RCC 7860 (cell line): ENCODE data around the gene STXBP5L.
"Not testable (repeated sequence)": the region's sequence is repeated elsewhere in the genome, so short reads cannot be mapped to it uniquely, and the experiment has no call there.

Source experiments
- DNase-seq: peaks from one replicate; pipeline ENCODE4 v3.0.0-alpha.2; 2015; ENCODE audit warnings: low spot score
- FAIRE-seq: peaks from 2 replicates; lab custom pipeline; 2012; peaks lifted over from hg19 to GRCh38; lab: Jason Lieb, UNC

STXBP5L gene

DNA sequence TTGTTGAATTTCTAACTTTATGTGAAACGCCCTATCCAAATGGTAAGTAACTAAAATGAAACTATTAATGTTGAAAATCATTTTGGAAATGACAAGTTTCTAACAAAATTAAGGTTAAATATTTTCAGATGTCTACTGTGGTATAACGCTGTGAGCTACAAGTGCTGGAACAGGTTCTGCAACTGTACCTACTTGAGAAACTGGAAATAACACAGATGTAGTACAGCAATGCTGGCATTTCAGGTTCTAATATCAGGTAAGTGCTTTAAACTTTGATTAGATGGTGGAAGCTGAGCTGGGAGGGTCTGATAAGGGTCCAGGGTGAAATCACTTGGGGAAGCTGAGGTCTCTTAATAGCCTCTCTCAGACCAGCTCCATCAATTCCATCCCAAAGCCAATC is 315.1 kb downstream of the STXBP5L start:
- DNase-seq = no peak
- no peak for FAIRE-seq

DNA sequence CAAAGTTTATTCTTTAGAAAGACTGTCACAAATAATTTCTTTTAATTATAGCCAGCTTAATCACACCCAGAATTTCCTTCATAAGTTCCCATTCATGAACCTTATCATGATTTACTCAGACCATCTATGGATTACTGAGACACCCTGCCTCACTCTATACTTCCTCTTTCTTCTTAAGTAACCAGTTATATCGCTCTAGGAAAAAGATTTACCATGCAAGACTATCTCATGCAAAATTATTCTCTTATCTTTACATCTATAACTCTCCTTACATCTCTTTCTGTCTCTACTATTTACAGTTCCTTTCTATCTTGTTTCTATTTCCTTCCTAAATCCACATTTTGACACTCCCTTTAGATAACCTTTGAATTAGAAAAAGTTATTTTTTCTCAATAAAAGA is 321.0 kb downstream of the STXBP5L start:
- DNase-seq (no peak), FAIRE-seq (no peak)

DNA sequence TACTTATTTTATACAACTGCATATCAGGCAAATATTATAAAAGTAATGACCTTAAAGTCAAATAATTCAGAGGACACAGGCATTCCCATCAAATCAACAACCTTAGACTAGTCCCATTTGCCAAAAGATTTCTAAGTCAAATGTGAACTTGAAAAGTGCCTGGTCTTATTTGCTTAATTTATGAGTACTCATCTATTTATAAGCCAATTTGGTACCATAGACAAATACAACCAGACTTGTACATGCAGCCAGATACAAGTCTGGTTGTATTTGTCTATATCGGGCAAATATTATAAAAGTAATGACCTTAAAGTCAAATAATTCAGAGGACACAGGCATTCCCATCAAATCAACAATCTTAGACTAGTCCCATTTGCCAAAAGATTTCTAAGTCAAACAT is 322.2 kb downstream of the STXBP5L start:
- DNase-seq, FAIRE-seq: not testable (repeated sequence)

DNA sequence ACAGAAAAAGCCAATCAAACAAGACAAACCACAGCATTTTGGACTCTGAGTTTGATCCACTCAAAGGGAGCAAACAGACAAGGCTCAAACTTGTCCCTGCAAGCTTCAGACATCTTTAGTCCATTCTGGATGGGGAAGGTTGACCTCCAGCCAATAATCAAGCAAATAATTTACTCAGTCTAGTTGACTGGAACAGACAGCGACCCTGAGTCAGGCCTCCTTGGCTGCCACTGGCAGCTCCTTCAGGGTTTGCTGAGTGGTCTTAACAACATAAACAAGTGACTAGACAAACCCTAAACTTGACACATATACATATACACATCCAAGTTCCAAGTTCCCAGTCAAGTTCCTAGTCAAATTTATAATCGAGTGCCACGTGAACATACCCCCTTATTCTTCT is 323.9 kb downstream of the STXBP5L start:
- FAIRE-seq (no peak), DNase-seq (no peak)

DNA sequence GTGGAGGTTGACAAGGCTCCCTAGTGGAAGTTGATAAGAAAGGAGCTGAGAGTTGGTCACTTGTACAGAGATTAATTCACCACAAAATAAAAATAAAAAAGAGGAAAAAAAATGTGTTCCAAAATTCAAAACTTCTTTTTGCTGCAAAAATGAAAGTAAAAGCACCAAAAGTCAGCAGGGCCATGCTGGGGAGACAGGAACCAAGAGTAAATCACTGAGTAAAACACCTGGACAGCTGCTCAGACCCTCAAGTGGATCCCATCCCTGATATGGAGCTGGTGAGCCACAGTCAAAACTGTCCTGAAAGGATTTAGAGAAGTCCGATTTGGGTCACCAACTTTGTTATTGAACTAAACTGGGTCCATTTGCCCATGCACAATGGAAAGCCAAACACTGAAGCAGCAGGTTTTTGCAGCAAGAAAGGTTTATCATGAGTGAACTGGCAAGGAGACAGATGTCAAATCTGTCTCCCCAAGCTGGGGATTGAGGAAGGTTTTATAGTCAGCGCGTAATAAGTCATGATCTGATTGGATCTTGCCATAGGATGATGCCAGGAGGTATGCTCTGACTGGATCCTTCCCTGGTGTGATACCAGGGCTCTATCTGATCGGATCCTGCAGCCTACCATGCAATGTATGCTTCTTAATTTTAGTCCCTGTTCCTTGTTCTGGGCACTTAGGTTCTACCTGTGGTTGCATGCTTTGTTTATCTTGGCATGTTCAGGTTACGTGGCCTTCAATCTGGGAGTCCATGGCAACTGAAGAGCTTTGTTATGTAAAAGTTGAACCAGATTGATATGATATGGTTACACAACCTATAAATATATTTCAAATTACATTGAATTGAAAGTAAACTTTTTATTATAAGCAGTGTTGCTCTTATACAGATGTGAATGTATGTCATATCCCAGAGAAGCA is 324.6 kb downstream of the STXBP5L start:
- no peak for FAIRE-seq
- DNase-seq = no peak

DNA sequence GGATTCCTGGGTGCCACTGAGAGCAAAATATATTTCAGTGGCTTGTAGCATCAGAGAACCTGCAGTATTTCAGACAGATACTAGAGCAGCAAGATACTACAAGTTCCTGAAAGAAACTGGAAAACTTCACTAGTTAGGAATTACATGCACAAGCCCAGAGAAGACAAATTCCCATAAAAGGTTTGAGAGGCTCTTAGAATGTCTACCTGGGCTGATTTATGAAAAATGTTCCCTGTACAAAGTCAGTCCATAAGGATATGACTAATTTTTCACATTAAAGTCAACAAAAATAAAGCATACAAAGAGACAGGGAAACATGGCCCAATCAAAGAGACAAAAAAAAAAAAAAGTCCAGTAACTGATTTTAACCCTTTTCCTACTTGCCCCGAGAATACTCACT is 335.2 kb downstream of the STXBP5L start:
- FAIRE-seq (no peak), DNase-seq (no peak)

DNA sequence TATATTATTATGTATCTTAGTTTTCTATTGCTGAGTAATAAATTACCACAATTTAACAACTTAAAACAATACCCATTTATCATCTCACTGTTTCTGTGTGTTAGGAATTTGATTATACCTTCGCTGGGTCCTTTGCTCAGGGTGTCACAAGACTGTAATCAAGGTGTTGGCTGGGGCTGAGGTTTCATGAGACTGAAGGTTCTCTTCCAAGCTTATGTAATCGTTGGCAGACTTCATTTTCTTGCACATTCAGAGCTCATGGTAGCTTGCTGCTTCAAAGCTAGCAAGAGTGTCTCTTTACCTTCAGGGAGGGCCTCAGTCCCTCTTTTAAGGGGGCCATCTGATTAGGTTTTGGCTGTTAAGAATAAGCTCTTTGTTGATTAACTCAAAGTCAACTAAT is 344.7 kb downstream of the STXBP5L start:
- no peak for FAIRE-seq
- DNase-seq = no peak

DNA sequence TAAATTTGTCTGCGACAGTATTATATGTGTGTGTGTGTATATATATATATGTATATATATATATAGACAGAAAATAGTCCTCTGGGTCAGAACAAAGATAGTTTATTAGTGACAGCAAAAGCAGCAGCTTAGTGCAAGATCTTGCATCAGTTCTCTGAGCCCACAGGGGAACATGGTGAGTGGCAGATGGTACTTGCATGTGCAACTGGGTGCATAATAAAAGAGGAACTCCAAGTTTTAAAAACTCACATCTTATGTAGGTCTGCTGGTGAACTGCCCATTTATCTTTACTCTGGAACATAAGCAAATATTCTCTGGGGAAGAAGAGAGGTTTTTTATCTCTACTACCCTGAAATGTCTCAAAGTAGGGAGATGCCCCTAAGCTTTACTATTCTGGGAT is 361.4 kb downstream of the STXBP5L start:
- DNase-seq = no peak
- FAIRE-seq = no peak

DNA sequence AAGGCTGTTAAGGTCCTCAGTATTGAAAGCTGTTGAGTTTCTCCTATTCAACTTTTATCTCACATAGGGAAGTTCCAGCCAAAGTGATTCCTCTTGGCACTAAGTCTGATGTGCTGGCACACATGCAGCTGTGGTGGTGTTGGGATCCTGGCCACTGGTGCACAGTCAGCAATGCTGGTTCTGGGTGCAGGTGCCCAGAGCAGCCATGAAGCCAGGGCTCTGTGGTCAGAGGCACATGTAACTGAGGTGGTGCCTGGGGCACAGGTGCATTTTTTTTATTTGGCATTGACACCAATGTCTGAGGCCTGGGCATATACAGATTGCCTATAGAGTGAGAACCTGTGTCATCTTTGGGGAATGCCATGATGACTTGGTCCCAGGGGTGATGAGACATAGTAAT is 366.4 kb downstream of the STXBP5L start:
- FAIRE-seq (no peak), DNase-seq (no peak)

DNA sequence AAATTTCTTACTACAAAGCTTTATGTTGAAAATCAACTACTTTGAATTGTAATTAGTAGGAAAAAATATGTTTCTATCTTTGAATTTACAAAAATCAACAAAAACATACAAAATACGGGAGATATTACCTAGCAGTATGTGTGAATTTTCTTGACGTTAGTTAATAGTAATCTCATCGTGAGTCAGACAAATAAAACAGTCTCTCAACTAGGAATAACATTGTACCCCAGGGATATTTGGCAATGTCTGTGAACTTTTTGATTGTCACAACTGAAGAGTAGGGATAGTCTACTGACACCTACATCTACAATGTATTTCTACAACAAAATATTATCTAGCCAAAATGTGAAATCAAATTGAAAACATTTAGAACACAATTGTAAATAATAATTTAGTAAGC is 387.4 kb downstream of the STXBP5L start:
- FAIRE-seq = no peak

DNA sequence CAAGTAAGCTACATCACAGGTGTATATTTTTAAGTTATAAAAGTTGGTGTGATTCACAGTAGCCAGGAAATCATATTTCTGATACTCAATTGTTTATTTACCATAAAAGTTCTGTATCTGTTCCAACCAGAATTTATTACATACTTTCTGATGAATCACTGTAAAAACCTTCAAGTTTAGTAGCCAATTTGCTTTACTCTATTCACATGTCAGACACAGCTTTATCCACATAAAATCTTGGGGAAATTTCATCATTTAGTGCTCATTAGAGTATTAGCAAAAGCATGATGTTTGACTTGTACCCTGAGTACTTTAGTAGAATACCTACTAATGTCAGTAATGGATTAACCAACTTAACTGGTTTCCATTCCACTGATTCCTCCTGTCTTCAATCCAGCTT is 388.0 kb downstream of the STXBP5L start:
- FAIRE-seq (no peak), DNase-seq (no peak)

More for the DNA sequence above, 387.4 kb downstream of the STXBP5L start:
- DNase-seq = no peak

DNA sequence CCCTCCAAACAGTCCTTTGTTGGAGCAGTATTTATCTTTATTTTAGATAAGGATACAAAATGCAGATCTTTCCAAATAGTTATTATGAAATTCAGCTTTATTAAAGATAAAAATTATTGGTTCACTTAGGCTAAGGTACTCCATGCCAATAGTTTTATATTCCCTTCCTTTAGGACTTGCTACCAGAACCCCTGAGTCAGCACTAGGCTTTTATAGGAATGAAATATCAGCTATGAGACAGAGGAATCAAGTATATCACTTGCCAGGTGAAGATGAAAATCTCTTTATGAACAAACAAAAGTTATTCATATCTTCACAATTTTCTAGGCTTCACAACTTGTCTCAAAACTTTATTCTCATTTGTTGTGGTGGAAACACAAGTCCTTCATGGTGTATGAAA is 416.3 kb downstream of the STXBP5L start:
- DNase-seq = no peak
- no peak for FAIRE-seq

DNA sequence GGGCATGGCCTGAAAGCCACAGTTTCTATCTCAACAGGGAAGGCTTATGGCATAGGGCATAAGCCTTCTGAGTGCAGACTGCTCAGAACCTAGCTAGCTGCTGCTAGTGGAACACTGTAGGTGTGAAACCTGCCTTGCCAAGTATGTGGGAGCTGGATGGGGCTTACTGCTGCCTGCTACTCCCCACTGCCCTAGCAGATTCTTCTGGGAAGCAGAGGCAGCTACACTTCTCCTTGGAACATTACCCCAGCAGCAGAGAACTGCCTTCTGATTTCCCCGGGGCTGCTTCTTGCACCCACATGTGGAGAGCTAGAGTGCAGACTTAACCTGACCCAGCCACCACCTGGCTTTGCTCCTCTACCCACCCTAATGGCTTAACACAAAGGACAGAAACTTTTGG is 422.1 kb downstream of the STXBP5L start:
- DNase-seq = no peak
- FAIRE-seq = no peak

DNA sequence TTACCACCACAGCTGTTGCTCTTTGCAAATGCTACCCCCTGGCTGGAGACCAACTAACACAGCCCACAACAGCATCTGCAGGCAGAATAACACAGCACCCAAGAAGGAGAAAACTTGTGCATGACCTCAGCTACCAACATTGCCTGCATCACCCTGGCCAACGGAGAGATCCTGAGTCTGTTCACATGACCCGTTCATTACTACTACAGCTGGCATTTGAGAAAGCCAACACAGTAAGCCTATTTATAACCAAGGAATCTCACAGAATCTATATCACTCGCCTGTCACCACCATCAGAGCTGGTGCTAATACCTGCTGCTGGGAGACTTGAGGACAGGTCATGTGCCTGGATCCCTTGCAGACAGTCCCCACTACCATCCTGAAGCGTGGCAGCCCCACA is 422.6 kb downstream of the STXBP5L start:
- DNase-seq = no peak
- no peak for FAIRE-seq

DNA sequence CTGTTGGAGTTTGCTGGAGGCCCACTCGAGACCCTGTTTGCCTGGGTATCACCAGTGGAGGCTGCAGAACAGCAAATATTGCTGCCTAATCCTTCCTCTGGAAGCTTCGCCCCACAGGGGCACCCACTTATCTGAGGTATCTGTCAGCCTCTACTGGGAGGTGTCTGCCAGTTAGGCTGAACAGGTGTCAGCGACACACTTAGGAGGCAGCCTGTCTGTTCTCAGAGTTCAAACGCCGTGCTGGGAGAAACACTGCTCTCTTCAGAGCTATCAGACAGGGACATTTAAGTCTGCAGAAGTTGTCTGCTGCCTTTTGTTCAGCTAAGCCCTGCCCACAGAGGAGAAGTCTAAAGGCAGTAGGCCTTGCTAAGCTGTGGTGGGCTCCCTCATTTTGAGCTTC is 448.0 kb downstream of the STXBP5L start:
- not testable (repeated sequence) for DNase-seq, FAIRE-seq

DNA sequence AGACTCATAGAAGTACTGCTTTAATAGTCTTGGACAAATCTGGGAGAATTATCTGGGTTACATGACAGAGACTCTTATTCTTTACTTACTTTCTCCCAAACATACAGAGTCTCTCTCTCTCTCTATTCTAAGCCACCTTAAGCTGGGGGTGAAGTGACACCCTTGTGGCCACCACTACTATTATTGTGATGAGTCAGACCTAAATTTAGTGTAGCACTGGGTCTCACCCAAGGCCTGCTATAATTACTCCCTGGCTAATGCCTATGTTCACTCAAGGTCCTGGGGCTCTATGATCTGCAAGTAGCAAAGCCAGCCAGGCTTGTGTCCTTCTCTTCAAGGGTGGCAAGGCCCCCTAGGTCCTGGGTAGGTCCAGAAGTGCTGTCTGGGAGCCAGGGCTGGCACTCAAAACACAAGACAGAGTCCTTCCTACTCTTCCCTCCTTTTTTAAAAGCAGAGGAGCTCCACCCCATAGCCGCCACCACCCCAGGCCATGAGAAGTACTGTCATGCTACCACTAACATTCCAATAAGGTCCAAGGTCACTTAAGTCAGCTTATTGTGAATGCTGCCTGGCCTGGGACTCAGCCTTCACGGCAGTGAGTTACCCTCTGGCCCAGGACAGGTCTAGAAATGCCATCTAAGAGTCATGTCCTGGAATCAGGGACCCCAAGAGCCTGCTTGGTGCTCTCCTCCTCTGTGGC is 454.2 kb downstream of the STXBP5L start:
- DNase-seq (no peak), FAIRE-seq (no peak)

DNA sequence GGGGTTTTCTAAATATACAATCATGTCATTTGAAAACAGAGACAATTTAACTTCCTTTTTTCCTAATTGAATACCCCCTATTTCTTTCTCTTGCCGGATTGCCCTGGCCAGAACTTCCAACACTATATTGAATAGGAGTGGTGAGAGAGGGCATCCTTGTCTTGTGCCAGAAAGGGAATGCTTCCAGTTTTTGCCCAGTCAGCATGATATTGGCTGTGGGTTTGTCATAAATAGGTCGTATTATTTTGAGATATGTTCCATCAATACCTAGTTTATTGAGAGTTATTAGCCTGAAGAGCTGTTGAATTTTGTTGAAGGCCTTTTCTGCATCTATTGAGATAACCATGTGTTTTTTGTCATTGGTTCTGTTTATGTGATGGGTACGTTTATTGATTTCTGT is 480.3 kb downstream of the STXBP5L start:
- not testable (repeated sequence) for FAIRE-seq, DNase-seq

DNA sequence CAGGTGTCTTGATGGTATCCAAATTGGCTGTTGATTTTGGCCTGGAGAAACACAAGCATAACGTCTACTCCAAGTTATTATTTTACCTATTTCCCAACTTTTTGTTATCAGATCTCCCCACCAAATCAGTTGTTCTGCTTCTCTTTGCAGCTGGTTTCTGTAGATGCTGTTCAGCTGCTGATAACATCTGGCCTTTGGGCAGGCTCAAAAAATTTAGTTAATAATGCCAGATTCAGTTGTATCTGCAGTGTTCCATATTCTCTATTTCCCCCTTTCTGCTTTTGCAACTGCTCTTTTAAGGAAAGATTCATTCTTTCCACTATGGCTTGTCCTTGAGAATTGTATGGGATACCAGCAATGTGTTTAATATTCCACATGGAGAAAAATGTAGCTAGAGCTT is 488.0 kb downstream of the STXBP5L start:
- not testable (repeated sequence) for FAIRE-seq, DNase-seq

DNA sequence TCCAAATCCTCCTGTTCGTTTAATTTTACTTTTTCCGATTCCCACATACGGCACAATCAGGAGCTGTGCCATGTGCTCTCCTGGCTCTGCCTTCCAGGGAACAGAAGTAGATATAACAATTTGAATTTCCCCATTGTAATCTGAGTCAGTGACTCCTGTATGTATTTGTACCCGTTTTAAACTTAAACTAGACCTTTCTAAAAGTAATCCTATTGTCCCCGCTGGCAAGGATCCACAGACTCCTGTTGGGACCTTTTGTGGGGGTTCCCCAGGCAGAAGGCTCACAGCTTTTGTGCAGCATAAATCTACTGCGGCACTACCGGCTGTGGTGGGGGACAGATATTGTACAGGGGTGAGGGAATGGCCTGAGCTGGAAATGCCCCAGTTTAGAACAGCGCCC is 490.0 kb downstream of the STXBP5L start:
- FAIRE-seq = not testable (repeated sequence)

DNA sequence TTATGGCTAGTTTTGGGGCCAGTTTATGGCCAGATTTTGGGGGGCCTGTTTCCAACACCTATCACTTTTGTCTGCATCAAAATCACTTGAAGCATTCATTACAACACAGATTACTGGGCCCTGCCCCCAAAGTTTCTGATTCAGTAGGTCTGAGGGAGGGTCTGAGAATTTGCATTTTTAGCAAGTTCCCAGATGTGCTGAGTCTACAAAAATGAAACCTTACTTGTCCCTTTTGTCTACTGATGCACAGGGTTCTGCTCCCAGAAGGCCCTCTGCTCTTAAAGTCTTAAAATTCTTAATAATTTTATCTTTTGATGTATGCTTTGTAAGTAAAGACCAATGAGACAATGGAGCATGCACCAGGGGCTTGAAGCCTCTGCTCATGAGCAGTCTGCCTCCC is 491.8 kb downstream of the STXBP5L start:
- DNase-seq = no peak
- no peak for FAIRE-seq

More for the DNA sequence above, 490.0 kb downstream of the STXBP5L start:
- DNase-seq = not testable (repeated sequence)

DNA sequence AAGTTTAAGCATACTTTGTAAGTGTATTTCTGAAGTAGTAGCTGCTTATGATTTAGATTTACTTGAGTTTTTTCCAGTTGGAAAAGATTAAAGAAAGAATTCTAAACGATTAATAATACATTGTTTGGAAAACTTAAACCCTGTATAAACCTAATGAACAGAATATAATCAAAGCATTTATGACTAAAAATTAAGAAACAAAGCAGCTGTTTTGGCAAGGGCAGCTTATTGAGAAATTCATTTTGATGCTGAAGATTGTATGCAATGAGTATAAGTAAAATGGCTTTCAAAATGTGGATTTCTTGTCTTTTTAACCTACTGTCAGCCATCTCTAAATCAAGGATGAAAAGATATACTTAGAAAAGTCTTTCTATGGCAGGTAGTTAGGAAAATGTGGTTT is 497.6 kb downstream of the STXBP5L start:
- DNase-seq = no peak
- no peak for FAIRE-seq

DNA sequence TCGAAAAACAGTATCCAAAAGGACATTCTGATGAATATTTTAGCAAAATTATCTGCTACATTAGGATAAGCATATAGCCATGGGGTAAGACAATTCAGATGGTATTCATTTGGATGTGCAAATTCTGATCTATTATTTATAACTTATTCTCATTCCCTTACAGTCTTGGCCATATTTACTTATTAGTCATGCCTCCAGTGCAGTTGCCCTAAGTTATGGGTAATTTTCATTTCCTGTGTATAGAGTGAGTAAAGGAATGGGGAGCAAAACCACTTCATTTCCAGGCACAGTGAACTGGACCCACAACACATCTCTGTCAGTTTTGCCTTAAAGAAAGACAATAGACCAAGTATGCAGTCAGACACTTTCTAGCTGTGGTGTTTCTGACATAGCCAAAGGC is 503.5 kb downstream of the STXBP5L start:
- DNase-seq = no peak
- FAIRE-seq = no peak
